H1 (cell line): ENCODE results near the gene GHRHR. TPM values are rescaled to one million over a fixed set of nuclear protein-coding genes. Genes with fewer than 3 reads are reported as not detected.

Source experiments
- CHD2 ChIP-seq: IDR thresholded peaks from 2 replicates; pipeline ENCODE4 v1.6.1; 2012; ENCODE audit warnings: low read length, improper control_type of control experiment
- E2F6 ChIP-seq: IDR thresholded peaks from 2 replicates; pipeline ENCODE4 v1.6.1; 2012; ENCODE audit warnings: inconsistent platforms
- GTF2F1 ChIP-seq: IDR thresholded peaks from 2 replicates; pipeline ENCODE4 v1.6.1; 2012; ENCODE audit warnings: low read depth, low read length, improper control_type of control experiment, borderline replicate concordance
- MAX ChIP-seq: IDR thresholded peaks from 2 replicates; pipeline ENCODE4 v1.6.1; 2012; ENCODE audit warnings: inconsistent platforms
- PHF8 ChIP-seq: fragments of 200-600 bp; sonication (generic); conservative IDR thresholded peaks from 2 replicates; pipeline ENCODE4 v1.7.1; 2012; ENCODE audit warnings: low read depth, mild to moderate bottlenecking, inconsistent platforms, low read length, moderate library complexity
- RXRA ChIP-seq: IDR thresholded peaks from 2 replicates; pipeline ENCODE4 v1.6.1; 2011; ENCODE audit warnings: low read depth, mild to moderate bottlenecking, low read length, moderate library complexity; ENCODE audit not compliant: insufficient read depth
- TEAD4 ChIP-seq: IDR thresholded peaks from 2 replicates; pipeline ENCODE4 v1.6.1; 2012; ENCODE audit warnings: low read depth, low read length, inconsistent platforms, mixed read lengths
- polyA plus RNA-seq, 7 experiments: library from polyadenylated mRNA; depleted of rRNA in 3 of 7; stranded (reverse) in 5 of 7; unstranded in 2 of 7; fragments of >200 nt in 5 of 7; fragments of 200-250 nt in 2 of 7; gene quantifications; 1 replicate in 5 of 7; 2 replicates in 1 of 7; 4 replicates in 1 of 7; pipeline versions ENCODE4 v1.2.1 to v1.2.3, GENCODE V29; 2011 to 2013; ENCODE audit warnings: missing spikeins in 2 of 7, mixed read lengths in 2 of 7
- total RNA-seq: library from RNA; stranded (reverse); fragmentation: NEBNext Ultra II Directional; extraction: Animal tissue kit (Norgen Biotek cat#: 25700); gene quantifications from 2 replicates; pipeline ENCODE4 v1.2.1, GENCODE V29; 2021

Gene GHRHR
- total and polyA plus RNA-seq, 2 of the 8 experiments (the other 6 are each of a cell fraction or from before 2014, with no cell fraction given): 0.60 to 6.5 TPM

- peak; percentile 61; the same call in 1 of the 2 replicates for TF ChIP-seq PHF8
- TF ChIP-seq RXRA: no peak
- 0 out of 2 replicates have a peak, but pooled peaks have one; percentile 25 for TF ChIP-seq TEAD4
- TF ChIP-seq GTF2F1: no peak
- no peak for TF ChIP-seq CHD2
- TF ChIP-seq E2F6: peak; percentile 30; the same call in 1 of the 2 replicates
- TF ChIP-seq MAX: peak; percentile 27; the same call in 1 of the 2 replicates
Measured at GRCh38 chr7:30938435-30939316, 25.1 kb upstream of the GHRHR start (continued).
